Ammon's horn (tissue), 1 donor: ENCODE results near the gene CCNB1IP1.
A peak's percentile ranks its signal among the peaks of the same experiment; 100 is the strongest.
"Not testable (repeated sequence)": the region's sequence is repeated elsewhere in the genome, so short reads cannot be mapped to it uniquely, and the experiment has no call there.

Source experiments
- DNase-seq: peaks from one replicate; pipeline ENCODE4 v3.0.0-alpha.2; 2016; ENCODE audit warnings: low spot score

CCNB1IP1 gene

GRCh38 chr14:20332431-20332787 lies 670 bp downstream of the CCNB1IP1 start:
- DNase-seq: no peak

- DNase-seq: no peak
Observed at GRCh38 chr14:20331053-20331613, 1.9 kb downstream of the CCNB1IP1 start.

DNA sequence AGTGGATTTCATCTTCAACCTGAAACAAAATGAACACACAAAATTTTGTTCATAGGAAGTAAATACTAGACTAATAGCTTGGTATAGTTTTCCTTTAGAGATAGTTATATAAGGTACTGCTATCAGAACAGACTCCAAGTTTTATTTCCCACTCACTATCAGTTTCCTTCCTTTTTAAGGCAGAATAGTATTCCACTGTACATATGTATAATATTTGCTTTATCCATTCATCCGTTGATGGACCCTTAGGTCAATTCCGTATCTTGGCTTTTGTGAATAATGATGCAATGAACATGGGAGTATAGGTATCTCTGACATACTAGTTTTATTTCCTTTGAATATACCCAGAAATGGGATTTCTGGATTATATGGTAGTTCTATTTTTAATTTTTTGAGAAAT lies 3.7 kb downstream of the CCNB1IP1 start:
- no peak for DNase-seq

GRCh38 chr14:20328705-20329104 lies 4.4 kb downstream of the CCNB1IP1 start:
- no peak for DNase-seq

DNA sequence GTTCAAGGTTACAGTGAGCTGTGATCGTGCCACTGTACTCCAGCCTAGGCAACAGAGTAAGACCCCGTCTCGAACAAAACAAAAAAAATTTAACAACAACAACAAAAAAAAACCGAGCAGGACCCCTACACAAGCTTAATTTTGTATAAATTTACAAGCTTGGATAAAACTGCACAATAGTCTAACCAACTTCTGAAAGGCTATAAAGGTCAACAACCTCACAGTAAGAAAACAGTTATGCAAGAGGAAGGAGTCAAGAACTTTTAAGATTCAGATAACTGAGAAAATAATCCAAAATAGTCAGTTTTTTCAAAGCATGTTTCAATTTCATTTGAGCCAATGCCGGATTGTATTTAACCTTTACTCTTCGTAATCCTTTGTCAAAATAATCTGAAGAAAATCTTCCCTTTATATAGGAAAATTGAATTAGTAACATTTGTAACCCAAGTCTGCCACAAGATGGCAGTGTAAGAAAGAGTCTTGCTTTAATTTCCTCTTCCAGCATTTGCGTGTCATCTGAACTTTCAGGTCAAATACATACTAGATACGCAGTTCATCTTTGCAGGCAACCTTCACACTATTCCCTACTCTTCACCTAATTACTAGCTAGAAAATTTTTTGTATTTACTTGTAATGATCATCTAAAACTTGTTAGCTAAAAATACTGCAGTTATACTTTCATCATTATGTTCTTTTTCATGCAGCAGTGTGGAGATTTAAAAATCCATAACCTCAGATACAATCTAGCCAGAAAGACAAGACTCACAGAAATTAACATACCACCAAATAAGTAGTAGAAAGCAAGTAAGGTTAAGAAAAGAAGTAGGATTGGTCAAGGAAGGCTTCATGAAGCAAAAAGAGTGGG lies 5.8 kb downstream of the CCNB1IP1 start:
- DNase-seq: peak; percentile 79

- no peak for DNase-seq
Observed at GRCh38 chr14:20317720-20318119, 15.4 kb downstream of the CCNB1IP1 start.

- DNase-seq: no peak
Observed at GRCh38 chr14:20314026-20314425, 19.1 kb downstream of the CCNB1IP1 start.

- no peak for DNase-seq
Observed at GRCh38 chr14:20306079-20306423, 27.0 kb downstream of the CCNB1IP1 start.

DNA sequence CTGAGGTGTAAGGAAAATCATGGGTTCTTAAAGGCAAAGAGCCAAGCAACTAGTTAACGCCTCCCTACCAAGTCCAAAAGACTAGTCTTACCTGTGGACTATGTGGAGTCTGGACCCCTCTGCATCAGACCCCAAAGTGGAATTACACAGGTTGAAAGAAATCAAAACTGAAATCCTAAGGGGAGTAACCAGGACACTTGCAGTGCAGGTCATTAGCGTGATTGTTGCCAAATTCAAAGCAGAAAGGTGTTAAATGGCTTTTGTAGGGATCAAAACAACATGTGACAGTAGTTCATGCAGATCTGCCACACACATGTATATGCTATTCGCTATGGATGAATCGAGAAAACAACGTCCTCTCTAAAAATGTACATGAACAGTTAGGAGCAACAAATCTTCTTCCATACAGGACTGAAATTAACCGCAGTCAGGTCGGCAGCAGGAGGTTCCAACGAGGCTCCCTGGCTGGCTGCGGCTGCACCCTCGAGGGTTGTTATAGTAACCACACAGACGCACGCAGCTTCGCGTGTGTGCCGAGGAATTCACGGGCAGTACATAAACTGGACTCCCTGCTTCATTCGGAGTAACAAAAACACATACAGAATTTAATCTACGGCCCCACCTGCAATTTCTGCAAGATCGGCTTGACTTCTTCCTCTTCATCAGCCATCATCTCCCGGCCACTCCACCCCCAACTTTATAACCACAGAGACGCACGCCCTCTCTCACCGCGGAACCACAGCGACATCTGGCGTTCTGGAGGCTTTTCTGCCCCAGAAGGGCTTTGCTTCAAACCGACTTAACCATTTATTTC lies 27.6 kb downstream of the CCNB1IP1 start, which contains the start of gene TTC5:
TSS of gene TTC5 (minus strand) at position 687 of the 814 bp plus-strand sequence. CDS start at position 673, 14 bp downstream.
- peak; percentile 91 for DNase-seq

DNA sequence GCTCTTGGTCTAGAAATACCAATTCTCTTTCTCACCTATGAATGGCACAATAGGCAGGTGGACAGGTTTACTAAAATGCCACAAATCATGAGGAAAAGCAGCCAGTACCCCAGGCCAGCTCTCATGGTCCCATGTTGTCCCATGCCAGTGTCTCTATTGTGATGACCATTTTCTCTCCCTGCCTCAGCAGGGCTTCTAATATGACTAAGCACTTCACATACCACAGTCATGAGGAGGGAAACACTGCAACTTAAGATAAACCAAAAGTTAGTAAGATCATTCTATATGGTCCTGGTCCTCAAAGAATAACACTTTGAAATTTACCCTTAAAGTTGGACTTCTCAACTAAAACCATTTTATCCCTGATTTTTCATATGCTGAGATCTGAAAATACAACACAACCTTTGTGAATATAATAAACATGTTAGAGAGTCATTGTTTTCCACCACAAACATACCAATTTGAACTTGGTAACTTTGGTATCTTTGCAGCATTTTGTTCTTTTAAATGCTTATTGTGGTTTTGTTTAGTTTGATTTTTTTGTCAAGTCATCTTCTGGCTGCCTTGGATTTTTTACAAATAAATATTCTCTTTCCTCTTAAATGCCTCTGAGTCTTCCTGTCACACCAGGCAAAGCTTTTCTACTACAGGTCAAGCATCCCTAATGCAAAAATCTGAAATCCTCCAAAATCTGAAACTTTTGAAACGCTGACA lies 30.9 kb downstream of the CCNB1IP1 start:
- DNase-seq: no peak

GRCh38 chr14:20295067-20295466 lies 38.0 kb downstream of the CCNB1IP1 start:
- no peak for DNase-seq

DNA sequence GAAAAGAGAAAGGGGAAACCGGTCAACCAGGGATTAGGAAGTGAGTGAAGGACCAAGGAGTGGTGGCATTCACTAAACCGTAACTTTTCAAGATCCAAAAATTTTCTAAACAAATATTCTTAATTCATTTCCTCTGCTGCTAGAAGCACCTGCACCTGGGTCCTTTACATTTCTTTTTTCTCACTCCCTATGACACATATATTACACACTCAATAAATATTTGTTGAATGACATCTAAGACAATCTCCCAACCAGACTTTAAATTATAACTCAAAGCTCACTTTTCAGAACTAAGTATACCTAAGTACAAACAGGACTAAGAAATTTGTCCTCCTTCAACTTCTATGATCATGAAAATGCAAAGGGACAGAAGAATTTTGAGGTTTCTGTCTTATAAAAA lies 38.4 kb downstream of the CCNB1IP1 start:
- no peak for DNase-seq

DNA sequence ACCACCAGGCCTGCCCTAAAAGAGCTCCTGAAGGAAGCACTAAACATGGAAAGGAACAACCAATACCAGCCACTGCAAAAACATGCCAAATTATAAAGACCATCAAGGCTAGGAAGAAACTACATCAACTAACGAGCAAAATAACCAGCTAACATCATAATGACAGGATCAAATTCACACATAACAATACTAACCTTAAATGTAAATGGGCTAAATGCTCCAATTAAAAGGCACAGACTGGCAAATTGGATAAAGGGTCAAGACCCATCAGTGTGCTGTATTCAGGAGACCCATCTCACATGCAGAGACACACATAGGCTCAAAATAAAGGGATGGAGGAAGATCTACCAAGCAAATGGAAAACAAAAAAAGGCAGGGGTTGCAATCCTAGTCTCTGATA lies 51.1 kb downstream of the CCNB1IP1 start:
- DNase-seq: not testable (repeated sequence)

GRCh38 chr14:20280265-20280664 lies 52.8 kb downstream of the CCNB1IP1 start:
- DNase-seq: not testable (repeated sequence)

DNA sequence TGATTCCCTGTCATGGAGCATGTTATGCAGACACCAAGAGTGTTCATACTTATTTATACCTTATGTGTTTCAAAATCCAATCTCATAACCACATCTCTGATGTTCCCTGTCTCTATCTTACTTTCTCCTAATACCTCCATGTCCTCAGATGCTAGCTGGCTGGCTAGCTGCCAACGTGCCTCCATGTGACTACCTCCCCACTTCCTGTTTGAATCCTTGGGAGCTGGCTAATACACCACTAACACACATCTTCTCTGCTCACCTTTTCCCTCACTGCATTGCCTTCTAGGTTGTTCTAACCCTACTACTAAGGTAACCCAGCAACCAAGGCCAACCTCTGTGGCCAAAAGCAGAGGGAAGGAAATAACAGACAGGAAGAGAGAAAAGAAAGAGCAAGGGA lies 54.7 kb downstream of the CCNB1IP1 start:
- peak; percentile 4 for DNase-seq

- no peak for DNase-seq
Observed at GRCh38 chr14:20277409-20277808, 55.7 kb downstream of the CCNB1IP1 start.

DNA sequence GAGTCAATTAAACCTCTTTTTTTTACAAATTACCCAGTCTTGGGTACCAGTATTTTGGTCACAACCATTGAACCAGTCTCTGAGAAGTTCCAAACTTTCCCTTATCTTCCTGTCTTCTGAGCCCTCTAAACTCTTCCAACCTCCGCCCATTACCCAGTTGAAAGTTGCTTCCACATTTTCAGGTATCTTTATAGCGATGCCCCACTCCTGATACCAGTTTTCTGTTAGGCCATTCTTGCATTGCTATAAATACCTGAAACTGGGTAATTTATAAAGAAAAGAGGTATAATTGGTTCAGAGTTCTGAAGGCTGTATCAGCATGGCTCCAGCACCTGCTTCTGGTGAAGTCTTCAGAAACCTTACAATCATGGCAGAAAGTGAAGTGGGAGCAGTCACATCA lies 59.0 kb downstream of the CCNB1IP1 start:
- DNase-seq: no peak

DNA sequence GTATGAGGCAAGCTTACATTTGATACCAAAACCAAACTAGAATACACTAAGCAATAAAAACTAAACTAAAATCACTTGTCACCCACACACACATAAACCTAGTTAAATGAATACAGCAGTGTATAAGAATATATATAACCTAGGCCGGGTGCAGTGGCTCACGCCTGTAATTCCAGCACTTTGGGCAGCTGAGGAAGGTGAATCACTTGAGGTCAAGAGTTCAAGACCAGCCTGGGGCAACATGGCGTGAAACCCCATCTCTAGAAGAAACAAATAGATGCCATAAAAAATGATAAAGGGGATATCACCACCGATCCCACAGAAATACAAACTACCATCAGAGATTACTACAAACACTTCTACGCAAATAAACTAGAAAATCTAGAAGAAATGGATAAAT lies 68.7 kb downstream of the CCNB1IP1 start:
- DNase-seq: not testable (repeated sequence)

- DNase-seq: no peak
Observed at GRCh38 chr14:20262642-20263128, 70.4 kb downstream of the CCNB1IP1 start.
